HS-5 (cell line): ENCODE results near the gene GATD1.

Experiments
- DNase-seq: peaks from one replicate; pipeline ENCODE4 v3.0.0-alpha.2; 2012; ENCODE audit warnings: low read depth

The GATD1 gene

GRCh38 chr11:778976-779954, 2.0 kb upstream of the GATD1 start:
- no peak for DNase-seq

DNA sequence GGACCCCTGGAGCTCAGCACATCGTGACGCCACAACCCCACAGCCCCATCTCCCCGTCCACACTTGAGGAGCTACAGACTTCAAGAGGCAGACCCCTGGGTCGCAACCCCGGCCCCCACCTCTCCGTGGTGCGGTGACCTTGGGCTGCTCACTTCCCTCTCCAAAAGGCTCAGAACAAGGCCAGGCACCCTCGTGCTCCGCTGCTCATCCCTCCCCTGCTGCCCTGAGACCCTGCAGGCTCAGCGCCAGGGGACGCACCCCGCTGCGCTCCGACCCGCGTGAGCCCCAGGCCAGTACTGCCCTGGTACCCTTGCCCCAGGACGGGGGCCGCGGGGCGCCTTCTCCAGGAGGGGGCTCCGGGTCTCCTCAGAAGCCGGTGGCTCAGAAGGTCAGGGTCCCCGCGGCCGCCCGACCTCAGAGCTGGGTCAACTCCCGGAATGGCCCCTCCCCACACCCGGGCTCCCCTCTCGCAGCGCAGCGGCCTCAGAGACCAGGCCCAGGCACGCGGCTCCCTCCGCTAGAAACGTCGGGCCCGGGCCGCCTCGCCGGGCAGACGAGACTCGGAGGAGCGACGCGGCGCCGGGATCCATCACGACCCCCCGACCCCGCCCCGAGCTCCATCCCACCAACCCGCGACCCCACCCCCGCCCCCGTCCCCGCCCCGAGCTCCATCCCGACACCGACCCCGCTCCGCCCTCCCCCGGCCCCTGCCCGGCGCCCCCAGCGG, 563 bp downstream of the GATD1 start:
- no peak for DNase-seq

DNA sequence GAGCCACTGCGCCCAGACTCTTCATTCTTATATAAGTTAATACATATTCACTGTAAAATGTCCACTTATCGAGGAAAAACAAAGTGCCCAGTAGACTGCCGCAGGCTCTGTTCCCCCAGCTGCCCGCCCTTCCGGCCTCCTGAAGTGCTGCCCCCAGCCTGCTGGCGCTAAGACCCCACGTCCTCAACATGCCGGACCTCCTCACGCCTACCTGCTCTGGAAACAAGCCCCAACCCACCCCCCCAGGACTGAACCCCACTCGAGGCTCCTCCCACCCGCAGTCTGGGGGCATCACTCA, 1.1 kb downstream of the GATD1 start:
- no peak for DNase-seq

DNA sequence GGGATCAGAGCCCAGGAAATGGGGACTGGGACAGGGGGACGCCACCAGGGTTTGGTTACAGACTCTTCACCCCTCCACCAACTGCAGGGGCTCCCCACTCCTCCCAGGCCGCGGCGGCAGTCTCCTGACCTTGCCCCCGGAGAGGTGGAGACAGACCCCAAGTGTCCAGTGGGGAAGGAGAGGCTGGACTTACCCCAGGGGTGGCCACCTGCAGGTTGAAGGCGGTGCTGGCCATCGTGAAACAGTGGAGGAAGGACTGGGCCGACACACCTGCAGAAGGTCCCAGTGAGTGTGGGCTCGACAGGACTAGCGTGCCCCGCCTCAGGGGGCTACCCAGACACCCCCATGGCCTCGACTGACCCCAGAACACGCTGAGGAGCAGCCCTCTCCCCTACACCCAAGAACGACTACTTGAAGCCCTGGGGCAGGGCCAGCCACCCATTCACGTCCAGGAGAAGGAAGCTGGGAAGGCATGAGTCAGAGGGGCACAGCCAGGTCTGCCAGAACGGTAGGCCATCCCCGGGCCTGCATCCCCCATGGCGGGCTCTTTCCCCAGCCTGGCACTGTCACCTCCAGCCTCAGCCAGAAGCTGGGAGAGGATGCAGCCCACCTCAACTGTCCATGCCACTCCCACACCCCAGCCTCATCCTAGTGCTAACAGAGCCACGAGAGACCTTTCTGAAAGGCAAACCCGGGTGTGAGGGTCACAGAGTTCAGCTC, 2.3 kb downstream of the GATD1 start:
- DNase-seq, result no peak

GRCh38 chr11:773830-774229, 3.5 kb downstream of the GATD1 start:
- no peak for DNase-seq

- no peak for DNase-seq
These were observed 3.9 kb downstream of the GATD1 start for GRCh38 chr11:773425-773824.

- DNase-seq, result no peak
These were observed 4.6 kb downstream of the GATD1 start for GRCh38 chr11:772429-773390.

GRCh38 chr11:771617-772204, 5.6 kb downstream of the GATD1 start:
- DNase-seq, result no peak

DNA sequence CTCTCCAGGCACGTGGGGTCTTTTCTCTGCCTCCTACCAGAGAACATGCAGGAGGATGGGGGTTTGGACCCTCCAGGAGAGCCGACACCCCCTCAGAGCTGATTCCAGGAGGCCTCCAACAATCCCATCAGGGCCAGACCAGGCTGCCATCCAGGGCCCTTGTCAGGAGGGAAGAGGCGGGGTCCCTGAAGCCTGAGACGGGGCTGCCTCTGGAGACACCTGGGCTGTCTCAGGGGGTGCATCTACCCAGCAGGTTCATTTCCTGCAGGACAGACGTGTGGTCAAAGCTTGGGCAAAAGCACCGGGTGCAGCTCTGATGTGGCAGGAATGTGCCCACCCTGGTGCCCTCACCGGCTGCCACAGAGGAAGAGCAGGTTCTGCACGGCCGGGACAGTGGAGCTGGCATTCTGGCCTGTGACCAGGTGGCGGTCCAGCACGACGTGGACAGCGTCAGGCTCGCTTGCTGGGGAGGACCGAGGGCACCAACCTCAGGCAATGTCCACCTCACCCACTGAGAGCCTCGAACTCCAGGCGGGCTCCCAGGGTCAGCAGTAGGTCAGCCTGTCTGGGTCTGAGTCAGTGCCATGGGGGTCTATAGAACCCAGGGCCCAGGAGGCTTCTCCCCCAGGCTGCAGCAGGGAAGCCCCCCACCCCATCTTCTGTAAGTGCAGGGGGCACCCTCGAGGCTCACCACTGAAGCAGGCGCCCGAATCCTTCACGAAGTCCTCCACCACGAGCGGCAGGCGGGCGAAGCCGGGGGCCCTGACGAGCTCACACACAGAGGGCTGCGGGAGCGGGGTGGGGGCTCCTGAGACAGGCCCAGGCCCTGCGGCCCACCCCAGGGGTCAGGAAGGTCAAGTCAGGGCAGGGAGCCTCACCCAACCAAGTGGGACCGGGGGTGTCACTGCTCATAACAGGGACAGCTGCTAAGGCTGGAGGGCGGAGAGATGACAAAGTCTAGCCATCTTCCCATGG, 6.4 kb downstream of the GATD1 start:
- DNase-seq, result no peak

DNA sequence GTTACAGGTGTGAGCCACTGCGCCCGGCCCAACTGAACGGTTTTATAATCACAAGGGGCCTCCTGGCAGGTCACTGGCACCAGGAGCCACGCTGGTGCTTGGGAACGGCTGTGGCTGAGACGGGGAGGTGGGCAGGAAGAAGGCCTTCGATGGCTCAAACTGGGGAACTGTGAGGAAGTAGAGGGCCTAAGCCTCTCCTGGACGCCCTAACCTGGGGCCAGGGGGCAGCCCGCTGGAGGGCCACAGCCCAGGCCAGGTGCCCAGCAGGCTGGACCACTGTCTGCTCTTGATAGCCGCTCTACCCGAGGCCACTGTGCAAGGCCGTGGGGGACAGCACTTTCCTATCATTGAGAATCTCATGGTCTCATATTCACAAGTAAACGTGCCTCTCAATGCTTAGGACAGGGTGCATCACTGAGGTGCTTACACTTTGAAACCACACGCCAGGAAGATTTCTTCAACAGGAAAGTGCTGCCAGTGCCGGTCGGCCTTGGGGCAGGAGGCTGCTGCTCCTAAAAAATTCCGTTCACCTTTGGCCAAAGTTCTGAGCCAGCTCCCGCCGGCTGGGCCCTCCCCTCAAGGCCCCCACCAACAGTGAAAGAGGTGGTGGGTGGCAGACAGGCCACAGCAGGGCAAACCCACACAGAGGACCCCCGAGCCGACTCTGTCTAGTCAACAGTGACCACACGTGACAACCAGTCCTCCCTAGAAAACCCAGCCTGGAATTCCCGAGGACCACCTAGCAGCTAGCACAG, 7.2 kb downstream of the GATD1 start:
- no peak for DNase-seq

DNA sequence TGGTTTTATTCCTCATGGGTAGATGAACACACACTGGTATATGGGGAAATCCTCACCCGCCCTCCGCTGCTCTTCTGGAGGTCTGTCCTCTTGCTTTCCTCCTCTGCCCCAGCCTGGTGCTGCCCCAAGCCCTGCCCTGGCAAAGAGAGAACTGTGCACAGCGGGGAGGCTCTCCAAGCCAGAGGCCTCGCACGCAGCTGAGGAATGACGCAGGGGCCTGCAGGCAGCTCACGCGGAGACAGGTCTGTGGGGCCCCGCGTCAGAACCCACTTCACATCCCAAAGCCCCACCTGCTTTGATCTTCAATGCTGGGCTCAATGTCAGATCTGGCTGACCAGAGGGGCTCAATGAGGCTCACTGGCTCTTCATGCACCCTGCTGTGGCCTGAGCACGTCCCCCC, 10.0 kb downstream of the GATD1 start:
- no peak for DNase-seq

GRCh38 chr11:766936-767210, 10.4 kb downstream of the GATD1 start:
- no peak for DNase-seq

DNA sequence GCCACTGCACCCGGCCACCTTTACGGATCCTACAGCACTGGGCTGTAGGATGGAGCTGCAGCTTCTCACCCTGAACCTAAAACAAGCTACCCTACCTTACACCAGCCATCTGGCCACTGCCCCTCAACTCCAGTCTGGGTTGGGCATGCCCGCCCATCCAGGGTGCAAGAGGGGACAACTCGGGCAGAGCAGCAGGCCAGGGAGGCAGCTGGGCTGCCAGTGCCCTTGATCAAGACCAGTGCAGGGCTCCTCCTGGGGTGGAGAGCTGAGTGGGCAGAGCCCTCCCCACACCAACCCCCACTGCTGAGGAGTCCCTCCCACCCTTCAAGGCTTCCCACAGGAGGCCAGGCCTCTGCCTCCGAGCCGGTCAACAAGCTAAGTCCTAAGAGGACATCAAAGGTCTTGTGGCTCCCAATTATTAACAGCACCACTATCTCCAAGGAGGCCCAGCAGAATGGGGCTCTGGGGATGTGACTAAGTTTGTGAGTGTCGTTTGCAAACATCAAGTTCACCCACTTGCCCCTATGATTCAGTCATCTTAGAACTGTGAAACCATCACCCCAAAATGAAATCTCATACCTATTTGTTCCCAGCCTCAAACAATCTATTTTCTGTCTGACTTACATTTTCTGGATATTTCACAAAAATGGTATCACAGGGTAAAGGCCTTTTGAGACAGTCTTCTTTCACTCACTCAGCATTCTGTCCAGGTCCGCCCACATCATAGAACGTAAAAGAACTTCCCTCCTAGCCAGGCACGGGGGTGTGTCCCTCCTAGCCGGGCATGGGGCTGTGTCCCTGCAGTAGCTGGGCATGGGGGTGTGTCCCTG, 11.0 kb downstream of the GATD1 start:
- DNase-seq, result no peak

GRCh38 chr11:765802-766091, 11.5 kb downstream of the GATD1 start:
- no peak for DNase-seq

GRCh38 chr11:765025-765801, 12.1 kb downstream of the GATD1 start:
- DNase-seq, result no peak

DNA sequence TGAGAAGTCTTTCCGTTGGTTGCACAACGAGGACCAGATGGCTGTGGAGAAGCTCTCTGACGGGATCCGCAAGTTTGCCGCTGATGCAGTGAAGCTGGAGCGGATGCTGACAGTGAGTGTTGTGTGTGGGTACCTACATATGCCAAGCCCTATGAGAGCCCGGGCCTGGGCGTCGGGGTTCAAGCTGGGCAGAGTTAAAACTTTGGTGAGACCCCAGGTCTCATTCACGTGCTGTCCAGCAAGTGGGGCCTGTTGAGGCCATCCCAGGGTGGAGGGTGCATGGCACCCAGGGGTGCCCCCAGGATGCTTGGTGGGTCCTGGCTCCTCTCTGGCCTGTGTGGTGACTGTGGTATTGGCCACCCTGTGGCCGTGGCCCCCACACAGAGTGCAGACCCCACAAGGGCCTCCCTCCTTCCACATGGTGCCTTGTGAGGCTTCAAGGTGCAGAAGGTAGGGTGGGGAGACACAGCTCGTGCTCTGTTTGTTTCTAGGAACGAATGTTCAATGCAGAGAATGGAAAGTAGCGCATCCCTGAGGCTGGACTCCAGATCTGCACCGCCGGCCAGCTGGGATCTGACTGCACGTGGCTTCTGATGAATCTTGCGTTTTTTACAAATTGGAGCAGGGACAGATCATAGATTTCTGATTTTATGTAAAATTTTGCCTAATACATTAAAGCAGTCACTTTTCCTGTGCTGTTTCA, 12.8 kb downstream of the GATD1 start:
- DNase-seq, result no peak

- DNase-seq, result no peak
These were observed 13.6 kb downstream of the GATD1 start for GRCh38 chr11:763549-764321.
